Measurements from ENCODE around the gene LRIF1.

GRCh38 chr1:111008031-111008430 is 44.3 kb upstream of the LRIF1 start:
- TF ChIP-seq CTCF (IDR thresholded peaks at IDR 0.05): no peak
- no peak for TF ChIP-seq POLR2AphosphoS5 (IDR thresholded peaks at IDR 0.05)
